Measurements from ENCODE around the gene USHBP1. TPM values are rescaled to one million over a fixed set of nuclear protein-coding genes. Genes with fewer than 3 reads are reported as not detected.

The USHBP1 gene
- total RNA-seq, 1 experiment from 2014 or later, result 12.3 TPM

- Mint-ChIP-seq H3K27me3 (ENCODE audit: low read depth) (no peaks in the 10 kb centered on the region), H3K36me3 (no peaks in the 10 kb centered on the region), H3K4me3 (peak overlapping the region; percentile 89), H3K27ac (peak overlapping the region; percentile 67), H3K9me3 (no peaks in the 10 kb centered on the region), H3K4me1 (peaks cover 40% of the 10 kb centered on the region)
- no peak for ATAC-seq
- ChIA-PET POLR2A (no interaction called here), CTCF (interaction anchor here (0.6 to 3.1 kb wide), 6 partner anchors 14 to 83 kb away, joined by 3 to 60 read pairs (median 16); no protein-coding TSS in a partner anchor)
- DNase-seq (ENCODE audit: low spot score), result no peak
- TF ChIP-seq ETV6 (CRISPR knock-in tag; IDR thresholded peaks at IDR 0.05) (no peak), ATF6 (CRISPR knock-in tag; IDR thresholded peaks at IDR 0.05) (no peak)
Measured at GRCh38 chr19:17307876-17308377, 43.4 kb upstream of the USHBP1 start.

GRCh38 chr19:17306285-17306714 is 41.8 kb upstream of the USHBP1 start:
- H3K9me3 Mint-ChIP-seq, result no peaks in the 10 kb centered on the region
- ChIA-PET POLR2A (interaction anchor here (0.9 to 1.2 kb wide), 2 partner anchors 13 to 32 kb away, joined by 3 read pairs; no protein-coding TSS in a partner anchor), CTCF (interaction anchor here (1.0 to 3.1 kb wide), 5 partner anchors 13 to 148 kb away, joined by 3 to 60 read pairs (median 5); no protein-coding TSS in a partner anchor)
- no peak for TF ChIP-seq ZNF425 (CRISPR knock-in tag; conservative IDR thresholded peaks at IDR 0.05)
- no peak for TF ChIP-seq ZBTB21 (CRISPR knock-in tag; IDR thresholded peaks at IDR 0.05; ENCODE audit: borderline replicate concordance)
- peak; percentile 61; the same call in 1 of the 2 replicates for TF ChIP-seq MAX (CRISPR knock-in tag; IDR thresholded peaks at IDR 0.05)
- TF ChIP-seq ZSCAN18 (CRISPR knock-in tag; IDR thresholded peaks at IDR 0.05), result no peak
- 0 out of 2 replicates have a peak, but pooled peaks have one; percentile 13 for TF ChIP-seq MYBL2 (CRISPR knock-in tag; IDR thresholded peaks at IDR 0.05)
- peak; percentile 33; the same call in 1 of the 2 replicates for TF ChIP-seq E2F4 (CRISPR knock-in tag; IDR thresholded peaks at IDR 0.05; ENCODE audit: borderline replicate concordance, low read depth)
- no peak for TF ChIP-seq ATF2 (CRISPR knock-in tag; IDR thresholded peaks at IDR 0.05; ENCODE audit: borderline replicate concordance, low read depth)
- TF ChIP-seq FOXP1 (CRISPR knock-in tag; IDR thresholded peaks at IDR 0.05; ENCODE audit: borderline replicate concordance), result peak; percentile 43; the same call in 1 of the 2 replicates
- peaks cover 47% of the 10 kb centered on the region for H3K4me1 Mint-ChIP-seq
- H3K36me3 Mint-ChIP-seq, result no peaks in the 10 kb centered on the region; the same call in 1 of the 2 replicates
- no peaks in the 10 kb centered on the region for H3K27me3 Mint-ChIP-seq (ENCODE audit: low read depth)
- H3K27ac Mint-ChIP-seq, result peak overlapping the region; percentile 91
- peak overlapping the region; percentile 89 for H3K4me3 Mint-ChIP-seq
- DNase-seq (ENCODE audit: low spot score) (no peak), ATAC-seq (no peak)

All from WTC11 (cell line).